T-helper 22 cell (primary cell): ENCODE results near the gene LSM12.
A peak's percentile ranks its signal among the peaks of the same experiment; 100 is the strongest.

Source experiments
- DNase-seq: peaks from one replicate; pipeline ENCODE4 v3.0.0-alpha.2; 2020; ENCODE audit warnings: low read depth

LSM12 gene

DNA sequence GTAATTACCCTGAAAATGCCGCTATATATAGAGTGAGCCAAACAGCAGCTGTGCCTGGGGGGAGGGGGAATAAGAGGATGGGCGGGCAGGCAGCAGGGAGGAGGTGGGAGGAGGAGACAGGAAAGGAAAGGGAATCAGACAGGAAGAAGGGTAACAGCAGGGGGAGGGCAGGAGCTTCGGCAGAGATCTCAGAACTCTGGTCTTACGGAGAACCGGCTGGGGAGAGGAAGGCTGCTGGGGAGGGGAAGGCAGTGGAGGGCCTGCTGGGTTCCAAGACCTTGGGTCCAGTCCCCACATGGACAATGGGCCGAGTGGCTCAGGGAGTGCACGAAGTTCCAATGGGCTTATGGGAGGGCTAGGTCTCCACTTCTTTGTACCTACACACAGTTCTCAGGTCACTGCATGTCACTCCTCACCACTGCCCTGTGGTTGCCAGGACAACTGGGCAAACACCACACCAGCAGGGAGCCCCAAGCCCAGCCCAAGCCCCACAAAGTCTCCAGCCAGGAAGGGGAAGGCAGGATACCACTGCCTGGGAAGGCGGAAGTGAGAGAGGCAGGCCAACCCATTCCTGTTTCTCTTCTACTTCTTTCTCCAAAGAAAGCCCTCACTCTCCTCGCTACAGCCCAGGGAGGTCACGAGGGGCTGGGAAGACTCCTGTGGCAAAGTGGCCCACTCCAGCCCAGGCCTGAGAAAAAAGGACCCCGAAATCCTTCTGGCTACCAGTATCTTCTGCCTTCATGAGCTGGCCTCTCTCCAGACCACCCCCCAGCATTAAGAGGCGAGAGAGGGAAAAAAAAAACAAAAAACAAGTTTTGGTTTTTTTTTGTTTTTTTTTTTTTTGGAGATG, 29.4 kb upstream of the LSM12 start:
- no peak for DNase-seq

DNA sequence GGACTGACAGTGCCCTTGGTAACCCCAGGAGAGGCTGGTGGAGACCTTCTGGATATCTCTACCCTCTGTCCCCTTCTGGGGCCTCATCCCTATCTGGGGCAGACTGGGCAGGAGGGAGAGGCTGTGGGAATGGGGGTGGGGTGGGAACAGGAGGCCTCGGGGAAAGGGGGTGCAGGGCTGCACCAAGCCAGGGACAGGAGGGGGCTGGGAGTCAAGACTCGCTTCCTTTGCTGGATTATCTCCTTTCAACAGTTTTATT, 28.8 kb upstream of the LSM12 start:
- no peak for DNase-seq

DNA sequence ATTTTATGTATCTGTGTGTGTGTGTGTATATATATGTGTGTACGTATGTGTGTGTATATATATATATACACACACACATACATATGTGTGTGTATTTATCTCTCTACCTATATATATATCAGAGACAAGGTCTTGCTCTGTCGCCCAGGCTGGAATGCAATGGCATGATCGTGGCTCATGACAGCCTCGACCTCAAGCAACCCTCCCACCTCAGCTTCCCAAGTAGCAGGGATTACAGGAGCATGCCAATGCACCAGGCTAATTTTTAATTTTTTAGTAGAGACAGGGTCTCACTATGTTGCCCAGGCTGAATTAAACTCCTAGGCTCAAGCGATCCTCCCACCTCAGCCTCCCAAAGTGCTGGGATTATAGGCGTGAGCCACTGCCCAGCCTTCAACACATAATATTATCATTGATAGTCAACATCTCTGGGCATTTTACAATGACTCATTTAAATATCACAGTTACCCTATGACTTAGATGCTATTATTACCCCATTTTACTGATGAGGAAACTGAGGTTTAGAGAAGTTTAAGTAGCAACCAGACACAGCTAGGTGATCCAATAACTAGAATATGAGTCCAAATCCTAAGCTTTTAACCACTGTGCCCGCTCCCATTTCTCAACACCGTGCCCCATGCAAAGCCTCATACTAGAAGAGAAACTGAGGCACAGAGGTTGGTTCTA, 28.4 kb upstream of the LSM12 start:
- no peak for DNase-seq

DNA sequence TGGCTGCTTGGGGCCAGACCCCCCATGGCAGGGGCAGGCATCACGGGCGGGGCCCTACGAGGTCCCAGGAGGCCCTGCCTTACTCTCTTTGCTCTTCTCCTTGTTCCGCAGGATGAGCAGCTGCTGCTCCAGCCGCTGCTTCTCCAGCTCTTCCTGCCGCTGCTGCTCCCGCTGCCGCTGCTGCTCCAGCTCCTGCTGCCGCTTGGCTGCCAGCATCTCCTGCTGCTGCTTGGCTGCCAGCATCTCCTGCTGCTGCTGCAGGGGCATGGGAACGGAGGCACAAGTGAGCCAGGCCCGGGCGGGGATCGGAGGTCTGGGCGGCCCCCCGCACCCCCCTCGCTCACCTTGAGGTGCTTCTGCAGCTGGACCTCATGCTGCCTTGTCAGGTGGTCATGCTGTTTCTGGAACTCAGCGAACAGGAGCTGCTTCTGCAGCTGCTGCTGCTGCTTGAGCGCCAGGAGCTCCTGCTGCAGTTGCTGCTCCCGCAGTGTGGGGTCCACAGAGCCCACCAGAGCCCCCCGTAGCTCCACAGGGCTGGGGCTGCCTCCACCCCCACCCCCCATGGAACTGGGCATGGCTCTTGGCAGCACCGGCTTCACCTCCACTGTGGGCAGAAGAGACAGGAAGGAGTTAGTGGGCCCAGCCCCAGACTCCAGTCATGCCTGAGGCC, 26.9 kb upstream of the LSM12 start:
- no peak for DNase-seq

DNA sequence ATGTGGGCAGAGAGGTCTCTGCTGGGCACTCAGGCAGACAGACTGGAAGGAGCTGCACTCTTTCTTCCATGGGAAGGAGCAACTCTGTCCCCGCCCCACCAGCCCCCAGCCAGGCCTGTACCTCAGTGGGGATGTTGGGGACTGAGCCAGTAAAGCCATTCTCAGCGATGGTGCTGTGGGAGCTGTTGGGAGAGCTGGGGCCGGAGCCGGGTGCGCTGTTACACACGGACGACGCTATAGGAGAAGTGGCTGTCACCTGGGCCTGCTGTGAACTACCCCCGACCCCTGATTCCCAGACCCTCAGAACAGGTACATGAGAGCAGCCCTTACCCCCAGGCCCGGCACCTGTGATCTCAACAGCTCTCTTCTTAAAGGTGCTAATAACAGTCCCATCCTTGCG, 25.6 kb upstream of the LSM12 start:
- no peak for DNase-seq

DNA sequence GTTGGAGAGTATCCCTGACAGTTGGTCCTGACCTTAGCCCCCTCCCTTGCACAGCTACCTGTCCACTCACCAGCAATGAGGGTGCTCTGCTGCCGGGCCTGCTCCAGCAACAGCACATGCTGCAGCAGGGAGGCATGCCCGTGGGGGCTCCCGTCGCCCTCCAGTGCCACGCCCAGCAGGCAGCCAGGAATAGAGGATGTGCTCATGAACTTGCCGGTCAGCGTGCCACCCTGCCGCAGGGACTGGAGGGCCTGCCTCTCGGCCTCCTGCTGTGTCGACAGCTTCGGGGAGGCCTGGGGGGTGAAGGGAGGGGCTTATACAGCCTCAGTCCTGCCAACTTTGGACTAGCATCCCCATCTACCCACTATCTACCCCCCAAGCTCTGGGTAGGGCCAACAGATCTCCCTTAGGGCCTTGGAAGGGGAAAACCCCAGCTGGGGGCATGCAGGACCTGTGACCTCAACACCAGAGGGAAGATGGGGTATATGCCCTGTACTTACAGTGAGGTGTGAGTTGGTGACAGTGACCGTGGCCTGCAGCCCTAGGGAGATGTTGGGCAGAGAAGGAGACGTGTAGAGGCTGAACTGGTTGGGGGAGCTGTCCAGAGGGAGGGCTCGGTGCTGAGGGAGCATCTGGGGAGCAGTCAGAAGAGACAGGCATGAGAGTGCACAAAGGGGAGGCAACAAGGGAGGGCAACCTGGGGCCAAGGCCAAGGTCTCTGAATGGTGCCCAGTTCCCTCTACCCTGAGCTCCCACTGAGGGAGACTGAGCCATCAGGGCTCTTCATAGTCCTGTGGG, 24.9 kb upstream of the LSM12 start:
- DNase-seq = no peak

DNA sequence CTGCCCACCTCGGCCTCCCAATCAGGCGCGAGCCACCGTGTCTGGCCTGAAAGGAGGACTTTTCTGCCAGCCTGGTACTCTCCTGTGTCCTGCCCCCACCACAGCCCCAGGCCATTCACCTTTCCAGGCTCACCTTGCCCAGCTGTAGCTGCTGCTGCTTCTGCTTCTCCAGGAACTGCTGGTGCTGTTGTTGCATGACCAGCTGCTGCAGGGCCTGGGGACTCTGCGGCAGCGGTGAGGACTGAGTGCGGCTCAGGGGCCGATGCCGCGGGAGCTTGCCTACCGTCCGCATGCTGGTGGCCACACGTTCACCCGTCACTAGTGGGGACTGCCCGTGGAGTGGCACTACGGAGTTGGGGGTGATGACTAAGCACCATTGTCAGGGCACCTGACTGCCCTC, 21.8 kb upstream of the LSM12 start:
- DNase-seq = no peak

DNA sequence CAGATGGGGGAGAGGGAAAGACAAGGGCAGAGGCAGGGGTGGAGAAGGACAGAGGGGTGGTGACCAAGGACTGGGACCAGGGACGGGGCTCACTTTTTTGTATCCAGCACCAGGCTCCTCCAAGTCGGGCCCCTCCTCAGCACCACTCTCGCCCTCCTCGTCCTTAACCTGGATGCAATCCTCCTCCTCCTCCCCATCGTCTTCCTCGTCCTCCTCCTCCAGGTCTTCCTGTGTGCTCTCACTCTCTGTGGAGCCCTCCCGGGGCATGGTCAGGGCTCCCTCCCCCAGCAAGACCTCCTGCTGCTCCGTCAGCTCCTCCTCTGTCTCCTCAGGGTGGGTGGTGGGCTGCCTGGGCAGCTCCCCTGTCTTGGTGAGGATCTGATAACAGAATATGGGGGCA, 20.8 kb upstream of the LSM12 start:
- DNase-seq = no peak

DNA sequence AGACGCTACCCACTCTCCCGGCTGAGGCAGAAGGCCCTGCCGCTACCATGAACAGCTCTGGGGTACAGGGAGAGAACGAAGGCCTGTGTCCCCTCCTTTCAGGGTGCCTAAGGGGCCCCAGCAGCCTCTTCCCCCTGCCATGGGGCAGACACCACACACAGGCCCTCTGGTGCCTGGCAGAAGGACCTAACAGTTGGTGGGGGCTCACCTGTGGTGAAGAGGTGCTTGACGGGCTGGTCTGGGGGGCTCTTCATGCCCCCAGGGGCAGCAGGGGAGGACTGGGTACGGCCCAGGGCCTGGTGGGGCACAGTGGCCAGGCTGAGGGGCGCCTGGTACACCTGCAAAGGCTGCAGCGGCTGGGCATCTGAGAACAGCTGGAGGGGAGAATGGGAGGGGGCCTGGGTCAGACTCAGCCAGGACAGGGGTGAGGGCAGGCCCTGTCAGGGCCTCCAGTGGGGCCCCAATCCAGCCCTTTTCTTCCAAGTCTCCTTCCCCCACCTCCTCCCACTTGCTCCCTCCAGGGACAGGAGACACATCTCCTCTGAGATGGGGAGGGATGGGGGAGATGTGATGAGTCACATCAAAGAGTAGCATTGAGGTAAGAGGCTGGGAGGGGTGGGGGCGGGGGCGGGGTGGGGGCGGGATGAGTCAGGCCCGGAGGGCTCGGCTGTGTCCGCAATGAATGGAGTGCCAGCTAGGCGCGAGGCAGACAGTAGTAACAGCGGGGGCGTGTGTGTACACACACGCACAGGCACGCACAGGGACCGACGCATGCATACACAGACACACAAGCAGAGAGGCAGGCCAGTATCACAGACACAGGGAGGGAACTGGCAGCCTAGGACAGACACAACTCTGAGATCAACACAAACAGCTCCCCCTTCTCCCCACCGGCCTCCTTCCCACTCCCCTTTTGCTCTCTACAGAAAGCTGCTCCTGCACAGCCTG, 20.2 kb upstream of the LSM12 start:
- peak; percentile 8 for DNase-seq

DNA sequence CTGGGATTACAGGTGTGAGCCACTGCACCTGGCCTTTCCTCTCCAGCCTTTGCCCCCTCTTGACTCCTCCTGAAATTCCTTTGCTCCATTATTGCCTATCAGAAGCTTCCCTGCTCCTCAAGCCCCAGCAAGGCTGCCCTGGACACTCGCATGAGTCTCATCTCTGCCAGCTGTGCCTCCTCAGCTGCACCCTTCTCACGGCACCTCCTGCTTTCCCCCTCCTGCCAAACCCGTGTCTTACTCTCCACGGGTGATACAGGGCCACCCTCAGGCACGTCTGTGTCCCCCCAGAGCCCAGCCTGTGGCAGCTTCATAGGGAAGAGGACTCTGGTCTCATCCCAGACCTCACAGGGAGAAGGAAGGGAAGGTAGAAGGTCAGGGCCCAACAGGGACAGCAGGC, 19.4 kb upstream of the LSM12 start:
- no peak for DNase-seq

DNA sequence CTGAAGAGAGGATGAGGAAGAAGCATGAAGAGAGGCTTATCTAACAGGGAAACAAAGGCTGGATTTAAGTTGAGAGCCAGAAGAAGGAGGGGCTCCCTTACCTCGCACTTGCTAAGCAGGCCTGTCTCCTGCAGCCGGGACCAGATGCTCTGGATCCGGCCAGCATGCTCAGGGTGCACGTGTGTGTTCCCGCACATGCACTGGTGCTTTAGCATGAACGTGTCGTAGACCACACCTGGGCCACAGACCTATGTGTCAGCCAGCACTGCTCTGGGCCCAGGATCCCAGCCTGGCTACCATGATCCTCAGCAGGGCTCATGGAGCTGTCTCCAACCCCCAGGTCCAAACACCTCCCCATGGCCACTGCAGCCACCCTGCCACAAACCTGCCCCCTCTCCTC, 18.4 kb upstream of the LSM12 start:
- DNase-seq = no peak

DNA sequence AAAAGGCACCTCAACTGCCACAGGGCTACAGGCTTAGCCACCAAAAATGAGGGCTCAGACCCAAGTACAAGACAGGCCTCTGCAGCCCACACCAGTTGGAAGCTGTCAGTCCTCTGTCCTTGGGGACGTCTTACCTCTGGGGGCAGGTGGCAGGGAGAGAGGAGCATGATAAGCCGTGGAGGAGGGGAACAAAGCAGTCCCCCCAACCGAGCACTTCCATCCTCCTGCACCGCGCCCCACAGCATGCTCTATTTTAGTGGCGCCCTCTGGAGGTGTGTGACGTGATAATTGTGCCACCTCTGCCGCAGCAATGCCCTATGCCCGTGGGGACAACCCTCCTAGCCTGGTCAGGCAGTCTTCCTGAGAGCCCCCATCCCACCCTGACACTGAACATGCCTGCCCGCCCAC, 17.7 kb upstream of the LSM12 start:
- no peak for DNase-seq

DNA sequence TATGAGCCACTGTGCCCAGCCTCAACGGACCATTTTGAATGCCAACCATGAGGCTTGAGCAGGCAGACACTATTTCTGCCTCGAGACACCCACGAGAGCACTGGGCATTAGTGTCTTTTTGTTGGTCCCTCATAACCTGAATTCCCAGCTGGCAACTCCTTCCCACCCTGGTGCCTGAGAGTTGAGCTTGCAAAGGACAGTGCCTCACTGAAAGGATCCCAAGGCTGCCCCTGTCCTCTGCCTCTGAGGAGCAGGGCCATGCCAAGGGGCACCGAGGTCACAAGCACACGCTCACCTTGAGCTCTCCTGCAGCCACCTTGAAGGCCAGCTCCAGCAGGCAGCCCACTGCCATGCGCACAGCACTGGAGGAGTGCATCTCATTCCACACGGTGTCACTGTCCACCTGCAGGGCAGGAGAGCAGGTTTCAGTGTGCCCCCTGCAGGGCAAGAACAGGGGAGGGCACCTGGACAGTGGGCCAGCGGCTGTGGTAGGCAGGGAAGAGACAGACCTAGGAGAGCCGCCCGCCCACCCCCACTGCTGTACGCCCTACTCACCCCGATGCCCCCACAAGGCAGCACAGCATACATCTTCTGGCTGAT, 16.9 kb upstream of the LSM12 start:
- no peak for DNase-seq

DNA sequence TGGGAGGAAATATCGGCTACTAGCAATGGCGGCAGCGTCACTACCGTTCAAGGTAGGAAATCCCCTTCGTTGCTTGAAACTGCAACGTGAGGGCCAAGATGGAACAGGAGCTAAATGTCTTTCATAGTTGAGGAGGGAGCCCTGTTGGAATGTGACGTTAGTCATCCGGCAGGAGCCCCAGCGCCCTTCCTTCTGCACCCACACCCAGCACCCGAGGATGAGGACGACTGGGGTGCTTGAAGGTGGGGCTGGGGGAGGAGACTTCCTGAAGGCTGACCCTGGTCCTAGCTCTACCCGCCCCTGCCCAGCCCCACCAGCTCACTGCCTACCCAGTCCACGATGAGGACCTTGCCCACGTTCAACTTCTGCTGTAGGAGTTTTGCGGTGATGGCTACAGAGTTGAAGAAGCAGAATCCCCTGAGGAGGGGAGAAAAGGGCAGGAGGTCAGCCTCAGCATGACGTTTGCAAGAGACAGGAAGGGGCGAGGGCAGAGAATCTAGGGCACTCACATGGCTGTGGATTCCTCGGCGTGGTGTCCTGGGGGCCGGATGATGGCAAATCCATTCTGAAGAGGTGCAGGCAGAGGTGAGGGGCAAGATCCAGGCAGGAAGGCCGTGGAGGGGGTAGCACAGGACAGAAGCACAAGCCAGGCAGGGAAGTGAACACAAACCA, 15.9 kb upstream of the LSM12 start:
- DNase-seq = no peak

DNA sequence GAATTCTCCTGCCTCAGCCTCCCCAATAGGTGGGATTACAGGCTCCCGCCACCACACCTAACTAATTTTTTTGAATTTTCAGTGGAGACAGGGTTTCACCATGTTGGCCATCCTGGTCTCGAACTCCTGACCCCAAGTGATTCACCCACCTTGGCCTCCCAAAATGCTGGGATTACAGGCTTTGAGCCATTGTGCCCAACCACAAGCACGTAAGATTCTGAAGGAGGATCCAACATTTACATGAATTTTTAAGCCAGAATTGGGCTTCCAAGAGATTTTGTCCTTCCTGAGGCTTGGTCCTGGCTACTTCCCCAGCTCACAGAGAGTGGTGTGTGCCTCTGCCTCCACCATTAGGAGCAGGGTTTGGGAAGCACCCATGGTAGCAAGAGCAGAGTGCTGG, 15.2 kb upstream of the LSM12 start:
- no peak for DNase-seq

DNA sequence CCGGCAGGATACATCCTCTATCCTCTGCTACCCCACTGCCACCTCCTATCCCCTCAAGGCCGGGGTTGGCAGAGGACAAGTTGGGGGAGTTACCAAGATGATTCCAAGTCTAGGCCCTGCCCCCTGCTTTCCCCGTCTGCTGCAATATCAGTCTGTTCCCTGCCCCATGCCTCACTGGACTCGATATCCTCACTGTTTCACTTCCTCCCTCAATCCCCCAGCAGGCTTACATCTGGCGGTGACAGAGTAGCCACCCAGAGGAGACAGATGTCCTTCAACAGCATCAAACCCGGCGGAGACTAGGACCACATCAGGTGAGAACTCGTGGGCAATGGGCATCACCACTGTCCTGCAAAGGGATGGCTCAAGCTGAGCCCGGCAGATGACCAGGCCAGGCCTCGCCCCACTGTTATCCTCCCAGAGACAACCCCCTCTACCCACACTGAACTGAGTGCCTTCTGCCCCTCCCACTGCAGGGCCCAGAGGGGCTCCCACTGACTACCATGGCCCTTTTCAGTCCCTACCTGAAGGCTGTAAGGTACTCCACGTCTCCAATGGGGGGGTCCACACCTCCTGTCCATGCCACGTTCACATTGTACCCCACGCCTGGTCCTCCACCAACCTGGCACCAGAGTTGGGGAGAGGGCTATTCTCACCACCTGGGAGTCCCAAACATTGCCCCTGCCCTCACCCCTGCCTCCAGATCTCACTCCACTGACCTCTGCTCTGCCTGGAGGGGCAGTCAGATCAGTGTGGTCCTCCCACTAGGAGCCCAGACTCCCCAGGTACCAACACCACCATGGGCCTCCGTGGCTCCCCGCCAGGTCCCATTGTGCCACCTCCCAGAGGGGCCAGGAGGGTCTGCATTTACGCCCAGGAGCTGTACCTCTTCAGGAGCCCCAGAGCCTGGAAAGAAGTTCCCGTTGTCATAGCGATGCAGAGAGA, 13.7 kb upstream of the LSM12 start:
- DNase-seq = no peak

DNA sequence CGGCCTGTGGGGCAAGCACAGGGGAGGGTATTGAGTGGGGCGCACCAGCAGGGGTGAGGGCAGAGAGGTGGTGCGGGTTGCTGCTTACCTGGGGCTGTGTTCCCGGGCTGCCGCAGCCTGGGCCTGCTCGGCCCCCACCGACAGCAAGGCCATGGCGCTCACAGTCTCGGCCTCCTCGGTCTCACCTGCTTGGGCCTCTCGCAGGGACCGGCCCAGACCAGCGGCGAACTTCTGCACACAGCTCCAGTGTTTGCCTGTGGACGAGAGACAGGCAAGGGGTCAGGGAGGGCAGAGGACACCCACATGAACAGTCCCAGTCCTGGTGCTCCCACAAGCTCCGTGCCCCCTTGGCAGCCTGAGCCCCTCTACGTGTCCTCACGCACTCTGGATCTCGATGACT, 11.9 kb upstream of the LSM12 start:
- no peak for DNase-seq

DNA sequence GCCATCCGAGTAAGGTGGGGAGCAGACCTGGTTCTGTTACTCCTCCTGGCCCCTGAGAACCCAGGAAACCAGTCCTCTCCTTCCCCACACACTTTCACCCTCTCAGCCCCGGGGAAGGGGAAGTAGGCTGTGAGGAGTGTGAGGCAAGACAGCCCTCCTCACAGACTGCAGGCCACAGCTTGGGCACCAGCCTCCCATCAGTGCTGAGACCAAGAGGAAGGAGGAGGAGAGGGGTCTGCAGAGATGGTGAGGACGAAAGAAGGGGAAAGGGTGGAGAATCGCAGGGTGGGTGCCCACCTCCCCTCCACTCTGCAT, 11.1 kb upstream of the LSM12 start:
- DNase-seq = no peak
